NCI-H1436 treated with DMSO at 0.1 percent for 48 hours (cell line): Measurements from ENCODE around the gene SCYL2.

Experiments used
- DNase-seq: peaks from one replicate; lab custom pipeline; 2025; lab: John Stamatoyannopoulos, UW

SCYL2 gene

DNA sequence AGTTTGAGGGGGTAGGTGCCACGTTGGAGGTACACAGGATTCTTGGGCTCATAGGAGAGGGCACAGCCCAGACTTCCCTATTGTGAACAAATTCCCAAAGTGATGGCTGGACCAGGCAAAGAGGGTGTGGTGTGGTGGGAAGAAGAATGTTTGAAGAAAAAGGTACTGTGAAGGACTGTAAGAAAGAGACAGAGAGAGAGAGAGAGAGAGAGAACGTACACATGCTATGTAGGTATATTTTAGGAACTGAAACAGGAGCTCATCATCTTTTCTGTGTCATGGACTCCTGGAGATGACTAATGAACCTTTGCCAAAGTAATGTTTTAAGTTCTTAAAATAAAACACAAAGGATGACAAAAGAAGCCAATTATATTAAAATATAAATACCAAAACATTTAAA, 114.4 kb downstream of the SCYL2 start:
- DNase-seq = no peak

DNA sequence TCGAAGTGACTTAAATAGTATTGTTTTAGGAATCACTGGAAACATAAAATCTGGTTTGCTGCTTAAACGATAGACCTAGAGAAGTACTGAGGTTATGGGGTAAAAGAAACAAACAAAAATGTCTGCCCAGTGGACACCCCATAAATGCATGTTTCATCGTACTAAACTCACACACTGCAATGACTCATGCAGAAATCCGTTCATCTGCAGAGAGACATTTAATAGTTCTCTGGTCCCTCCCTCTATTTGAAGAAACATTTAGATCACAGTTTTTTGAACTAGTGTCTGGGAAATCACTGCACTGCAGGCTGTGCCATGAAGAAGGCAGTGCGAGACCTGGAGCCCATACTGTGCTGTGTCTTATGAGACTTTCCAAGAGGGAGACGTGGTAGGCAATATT, 115.4 kb downstream of the SCYL2 start:
- no peak for DNase-seq

DNA sequence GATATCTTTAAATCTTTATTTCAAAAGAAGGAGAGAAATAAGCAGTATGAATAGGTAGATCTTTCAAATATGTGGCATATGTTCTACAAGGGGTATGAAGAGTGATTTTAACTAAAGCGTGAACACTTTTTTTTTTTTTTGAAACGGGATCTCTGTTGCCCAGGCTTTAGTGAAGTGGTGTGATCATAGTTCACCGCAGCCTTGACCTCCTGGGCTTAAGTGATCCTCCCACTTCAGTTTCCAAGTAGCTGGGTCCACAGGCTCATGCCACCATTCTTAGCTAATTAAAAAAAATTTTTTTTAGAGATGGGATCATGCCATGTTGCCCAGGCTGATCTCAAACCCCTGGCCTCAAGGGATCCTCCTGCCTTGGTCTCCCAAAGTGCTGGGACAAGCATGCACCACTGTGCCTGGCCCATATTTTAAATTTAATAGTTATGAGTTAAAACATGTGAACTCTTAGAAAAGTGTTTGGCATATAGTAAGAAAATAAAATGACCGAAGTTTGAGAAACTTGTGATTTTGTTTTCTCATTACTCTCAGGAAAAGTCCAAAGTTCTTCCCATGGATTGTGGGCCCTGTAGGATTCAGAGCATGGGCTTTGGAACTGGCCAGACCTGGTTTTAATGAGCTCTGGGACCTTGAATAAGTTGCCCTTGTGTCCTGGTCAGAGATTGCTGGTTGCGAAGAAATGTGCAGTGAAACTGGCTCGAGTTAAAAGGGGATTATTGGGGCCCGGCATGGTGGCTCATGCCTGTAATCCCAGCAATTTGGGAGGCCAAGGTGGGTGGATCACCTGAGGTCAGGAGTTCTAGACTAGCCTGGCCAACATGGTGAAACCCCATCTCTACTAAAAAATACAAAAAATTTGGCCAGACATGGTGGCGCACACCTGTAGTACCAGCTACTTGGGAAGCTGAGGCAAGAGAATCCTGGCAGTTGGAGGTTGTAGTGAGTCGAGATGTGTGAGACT, 116.9 kb downstream of the SCYL2 start:
- no peak for DNase-seq

DNA sequence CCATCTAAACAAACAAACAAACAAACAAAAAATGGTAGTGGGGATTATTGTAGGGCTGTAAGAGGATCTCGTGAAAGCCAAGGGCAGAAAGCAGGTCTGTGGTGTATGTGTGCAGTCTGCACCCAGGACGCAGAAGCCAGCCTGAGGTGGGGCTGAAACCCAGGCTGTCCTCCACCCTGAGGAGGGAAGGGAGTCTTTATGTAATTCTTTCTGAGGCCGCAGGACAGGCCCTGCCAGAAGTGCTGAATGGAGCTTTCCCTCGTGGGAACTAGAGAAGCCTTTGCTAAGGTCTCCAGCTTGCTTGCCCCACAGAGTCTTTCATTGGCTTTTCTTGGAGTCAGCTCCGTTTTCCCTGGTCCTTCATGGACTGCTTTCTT, 117.6 kb downstream of the SCYL2 start:
- no peak for DNase-seq

DNA sequence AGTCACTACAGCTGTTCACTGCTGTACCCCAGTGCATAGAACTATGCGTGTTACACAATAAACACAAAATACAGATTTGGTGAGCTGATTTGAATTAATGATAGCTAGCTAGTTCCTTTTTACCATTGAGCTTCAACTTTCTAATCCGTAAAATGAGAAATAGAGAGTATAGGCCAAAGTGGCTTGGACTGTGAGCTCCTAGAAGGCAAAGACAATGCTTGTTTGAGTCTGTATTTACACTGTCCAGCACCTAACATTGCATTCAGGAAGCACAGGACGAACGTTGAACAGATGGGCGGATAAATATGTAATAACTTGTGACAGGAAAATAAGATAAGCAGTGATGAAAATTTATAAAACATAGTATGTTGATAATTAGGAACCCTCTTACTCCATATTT, 121.4 kb downstream of the SCYL2 start:
- no peak for DNase-seq
